Tibial artery (tissue), 4 donors: ENCODE results near the gene SPTB.
A peak's percentile ranks its signal among the peaks of the same experiment; 100 is the strongest.

Experiments
- DNase-seq, 2 donors: peaks; one replicate each; pipeline ENCODE4 v3.0.0-alpha.2; 2019
- H3K27ac ChIP-seq, 2 donors: fragments of 200-600 bp; sonication (generic) in 1 of 2; 1 replicate in 1 of 2; 2 replicates in 1 of 2; pipeline ENCODE4 v1.5.1; 2018 to 2019; ENCODE audit warnings: mild to moderate bottlenecking in 1 of 2
- H3K27me3 ChIP-seq, 2 donors: fragments of 200-600 bp; sonication (generic) in 1 of 2; one replicate each; pipeline versions ENCODE4 v1.5.1 to v1.6.0; 2016 to 2019
- H3K36me3 ChIP-seq, 3 donors: fragments of 200-600 bp; sonication (generic) in 2 of 3; one replicate each; pipeline ENCODE4 v1.5.1; 2016 to 2019; ENCODE audit warnings: mild to moderate bottlenecking in 2 of 3
- H3K4me1 ChIP-seq, 4 donors: fragments of 200-600 bp; sonication (generic) in 2 of 4; 1 replicate in 3 of 4; 2 replicates in 1 of 4; pipeline ENCODE4 v1.5.1; 2016 to 2019
- H3K4me3 ChIP-seq, 2 donors: fragments of 200-600 bp; sonication (generic) in 1 of 2; 1 replicate in 1 of 2; 2 replicates in 1 of 2; pipeline ENCODE4 v1.5.1; 2018 to 2019; ENCODE audit warnings: mild to moderate bottlenecking in 2 of 2
- H3K9me3 ChIP-seq, 3 donors: fragments of 200-600 bp; sonication (generic) in 1 of 3; one replicate each; pipeline ENCODE4 v1.5.1; 2016 to 2019
- intact Hi-C: fragments of 100-400 bp; cut with DNase I; formaldehyde crosslinking; loops from one replicate; pipeline ENCODE4 v1.15.0; 2023; ENCODE audit warnings: low total_unique reads
- TF ChIP-seq, protein P1 (sequence below), 2 experiments: fragments of 200-600 bp in 1 of 2; fragments of 450-650 bp in 1 of 2; IDR thresholded peaks; one replicate each; pipeline ENCODE4 v1.5.1; 2017 to 2019; ENCODE audit warnings: antibody characterized with exemption in 2 of 2, mild to moderate bottlenecking in 1 of 2, moderate library complexity in 1 of 2

SPTB gene

DNA sequence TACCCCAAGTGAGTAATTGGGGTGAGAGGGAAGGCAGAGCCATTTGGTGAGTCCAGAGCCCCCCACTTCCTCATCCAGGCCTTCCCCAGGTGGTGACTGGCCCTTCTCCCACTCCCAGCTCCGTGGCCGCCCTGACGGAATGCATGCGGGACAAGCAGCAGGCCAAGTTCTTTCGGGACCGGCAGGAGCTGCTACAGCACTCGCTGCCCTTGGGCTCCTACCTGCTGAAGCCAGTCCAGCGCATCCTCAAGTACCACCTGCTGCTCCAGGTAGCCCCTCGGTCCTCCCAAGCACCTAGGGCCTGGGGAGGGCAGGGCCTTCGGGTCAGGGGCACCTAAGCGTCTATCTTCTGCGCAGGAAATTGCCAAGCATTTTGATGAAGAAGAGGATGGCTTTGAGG, 149.0 kb downstream of the SPTB start:
- DNase-seq: peak in 1 of 2 donors; percentile 63
- H3K4me3 ChIP-seq: no peak overlapping the region
- TF ChIP-seq, protein P1, sequence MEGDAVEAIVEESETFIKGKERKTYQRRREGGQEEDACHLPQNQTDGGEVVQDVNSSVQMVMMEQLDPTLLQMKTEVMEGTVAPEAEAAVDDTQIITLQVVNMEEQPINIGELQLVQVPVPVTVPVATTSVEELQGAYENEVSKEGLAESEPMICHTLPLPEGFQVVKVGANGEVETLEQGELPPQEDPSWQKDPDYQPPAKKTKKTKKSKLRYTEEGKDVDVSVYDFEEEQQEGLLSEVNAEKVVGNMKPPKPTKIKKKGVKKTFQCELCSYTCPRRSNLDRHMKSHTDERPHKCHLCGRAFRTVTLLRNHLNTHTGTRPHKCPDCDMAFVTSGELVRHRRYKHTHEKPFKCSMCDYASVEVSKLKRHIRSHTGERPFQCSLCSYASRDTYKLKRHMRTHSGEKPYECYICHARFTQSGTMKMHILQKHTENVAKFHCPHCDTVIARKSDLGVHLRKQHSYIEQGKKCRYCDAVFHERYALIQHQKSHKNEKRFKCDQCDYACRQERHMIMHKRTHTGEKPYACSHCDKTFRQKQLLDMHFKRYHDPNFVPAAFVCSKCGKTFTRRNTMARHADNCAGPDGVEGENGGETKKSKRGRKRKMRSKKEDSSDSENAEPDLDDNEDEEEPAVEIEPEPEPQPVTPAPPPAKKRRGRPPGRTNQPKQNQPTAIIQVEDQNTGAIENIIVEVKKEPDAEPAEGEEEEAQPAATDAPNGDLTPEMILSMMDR (IDR thresholded peaks at IDR 0.05): no peak
- peak overlapping the region in 1 of 2 donors; percentile 35 for H3K27ac ChIP-seq
- intact Hi-C loops: no loop called here
- no peaks in the 10 kb centered on the region for H3K27me3 ChIP-seq
- H3K36me3 ChIP-seq: peaks cover 54 to 71% (median 68%) of the 10 kb centered on the region in 3 donors
- H3K9me3 ChIP-seq: no peaks in the 10 kb centered on the region
- H3K4me1 ChIP-seq: peaks cover 0 to 64% (median 53%) of the 10 kb centered on the region in 4 donors

GRCh38 chr14:64730061-64730440, 149.7 kb downstream of the SPTB start:
- peaks cover 54 to 66% (median 66%) of the 10 kb centered on the region in 3 donors for H3K36me3 ChIP-seq

GRCh38 chr14:64729386-64730060, 150.2 kb downstream of the SPTB start:
- peaks cover 3 to 65% (median 58%) of the 10 kb centered on the region in 4 donors for H3K4me1 ChIP-seq
- H3K9me3 ChIP-seq: no peaks in the 10 kb centered on the region
- H3K27me3 ChIP-seq: no peaks in the 10 kb centered on the region
- intact Hi-C loops: no loop called here
- TF ChIP-seq, protein P1 (IDR thresholded peaks at IDR 0.05): no peak
- no peak overlapping the region for H3K4me3 ChIP-seq
- H3K27ac ChIP-seq: peak overlapping the region; percentile 88 to 91
- H3K36me3 ChIP-seq: peaks cover 54 to 66% (median 66%) of the 10 kb centered on the region in 3 donors
- peak; percentile 58 to 64 for DNase-seq

More at GRCh38 chr14:64730061-64730440, 149.7 kb downstream of the SPTB start:
- Histone ChIP-seq H3K9me3 (no peaks in the 10 kb centered on the region), H3K4me3 (no peak overlapping the region), H3K27ac (peak overlapping the region; percentile 24 to 35), H3K27me3 (no peaks in the 10 kb centered on the region), H3K4me1 (peaks cover 3 to 65% (median 55%) of the 10 kb centered on the region in 4 donors)
- intact Hi-C loops: no loop called here
- DNase-seq: peak in 1 of 2 donors; percentile 34
- TF ChIP-seq, protein P1 (IDR thresholded peaks at IDR 0.05): no peak

GRCh38 chr14:64728856-64729255, 150.9 kb downstream of the SPTB start:
- TF ChIP-seq, protein P1 (IDR thresholded peaks at IDR 0.05): no peak

DNA sequence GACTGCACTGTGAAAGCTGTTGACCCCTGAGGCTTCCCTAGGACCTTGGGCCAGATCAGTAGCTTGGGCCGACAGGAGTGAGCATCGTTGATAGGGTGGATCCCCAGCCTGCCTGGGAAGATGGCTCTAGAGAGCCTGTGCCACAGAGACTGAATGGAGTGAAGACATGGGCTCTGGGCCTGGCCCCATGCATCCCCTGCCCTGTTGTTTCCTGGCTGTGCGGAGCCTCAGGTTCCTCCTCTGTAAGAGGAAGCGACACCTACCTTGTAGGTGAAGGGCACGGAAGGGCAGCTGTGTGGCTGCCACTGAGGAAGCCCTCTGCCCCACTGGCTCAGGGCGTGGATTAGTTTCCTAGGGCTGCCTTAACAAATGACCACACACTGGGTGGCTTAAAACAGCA, 151.6 kb downstream of the SPTB start:
- TF ChIP-seq, protein P1 (IDR thresholded peaks at IDR 0.05): no peak
- DNase-seq: peak in 1 of 2 donors; percentile 43
- Histone ChIP-seq H3K27ac (peak overlapping the region; percentile 88 to 91), H3K36me3 (peaks cover 48 to 58% (median 58%) of the 10 kb centered on the region in 3 donors), H3K9me3 (no peaks in the 10 kb centered on the region), H3K27me3 (no peaks in the 10 kb centered on the region), H3K4me3 (no peak overlapping the region), H3K4me1 (peaks cover 3 to 65% (median 64%) of the 10 kb centered on the region in 4 donors)
- intact Hi-C loops: no loop called here

More at GRCh38 chr14:64728856-64729255, 150.9 kb downstream of the SPTB start:
- Histone ChIP-seq H3K27ac (peak overlapping the region; percentile 88 to 91), H3K9me3 (no peaks in the 10 kb centered on the region), H3K4me3 (no peak overlapping the region), H3K27me3 (no peaks in the 10 kb centered on the region), H3K36me3 (peaks cover 54 to 66% (median 65%) of the 10 kb centered on the region in 3 donors), H3K4me1 (peaks cover 3 to 65% (median 60%) of the 10 kb centered on the region in 4 donors)
- peak in 1 of 2 donors; percentile 59 for DNase-seq
- intact Hi-C loops: no loop called here
